ENCODE results near the gene CDC34.

CDC34 gene

DNA sequence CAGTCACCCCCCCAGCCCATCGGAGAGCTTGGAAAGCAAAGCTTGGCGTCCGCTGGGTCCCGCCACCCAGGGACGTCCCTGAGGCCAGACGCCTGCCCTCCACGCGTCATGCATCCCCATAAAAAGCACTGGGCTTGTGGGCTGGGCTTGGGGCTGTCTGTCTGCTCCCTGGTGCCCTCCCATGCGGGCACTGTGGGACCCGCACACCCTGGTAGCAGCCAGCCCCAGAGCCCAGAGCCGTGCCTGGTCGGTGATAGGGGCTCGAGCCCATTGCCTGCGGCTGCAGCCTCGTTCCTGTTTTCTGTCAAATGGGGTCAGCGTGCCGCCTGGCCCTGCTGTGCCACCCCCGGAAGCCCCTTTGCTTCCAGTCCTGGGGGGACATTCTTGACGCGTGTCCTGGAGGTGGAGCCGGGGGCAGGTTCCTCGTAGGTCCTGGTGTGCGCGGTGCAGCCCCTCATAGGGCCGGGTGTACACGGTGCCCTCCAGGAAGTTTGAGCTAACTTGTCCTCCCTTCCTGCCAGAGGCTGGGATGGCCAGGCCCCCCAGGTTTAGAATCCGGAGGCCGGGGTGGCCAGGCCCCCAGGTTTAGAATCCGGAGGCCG is 8.0 kb downstream of the CDC34 start:
- TF ChIP-seq, protein P1, sequence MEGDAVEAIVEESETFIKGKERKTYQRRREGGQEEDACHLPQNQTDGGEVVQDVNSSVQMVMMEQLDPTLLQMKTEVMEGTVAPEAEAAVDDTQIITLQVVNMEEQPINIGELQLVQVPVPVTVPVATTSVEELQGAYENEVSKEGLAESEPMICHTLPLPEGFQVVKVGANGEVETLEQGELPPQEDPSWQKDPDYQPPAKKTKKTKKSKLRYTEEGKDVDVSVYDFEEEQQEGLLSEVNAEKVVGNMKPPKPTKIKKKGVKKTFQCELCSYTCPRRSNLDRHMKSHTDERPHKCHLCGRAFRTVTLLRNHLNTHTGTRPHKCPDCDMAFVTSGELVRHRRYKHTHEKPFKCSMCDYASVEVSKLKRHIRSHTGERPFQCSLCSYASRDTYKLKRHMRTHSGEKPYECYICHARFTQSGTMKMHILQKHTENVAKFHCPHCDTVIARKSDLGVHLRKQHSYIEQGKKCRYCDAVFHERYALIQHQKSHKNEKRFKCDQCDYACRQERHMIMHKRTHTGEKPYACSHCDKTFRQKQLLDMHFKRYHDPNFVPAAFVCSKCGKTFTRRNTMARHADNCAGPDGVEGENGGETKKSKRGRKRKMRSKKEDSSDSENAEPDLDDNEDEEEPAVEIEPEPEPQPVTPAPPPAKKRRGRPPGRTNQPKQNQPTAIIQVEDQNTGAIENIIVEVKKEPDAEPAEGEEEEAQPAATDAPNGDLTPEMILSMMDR (IDR thresholded peaks at IDR 0.05; ENCODE audit: low read depth, low read length, missing control alignments) = no peak
- H3K4me3 ChIP-seq (ENCODE audit: low read depth, low read length) = no peak overlapping the region
- no peak for DNase-seq (ENCODE audit: low read depth)

DNA sequence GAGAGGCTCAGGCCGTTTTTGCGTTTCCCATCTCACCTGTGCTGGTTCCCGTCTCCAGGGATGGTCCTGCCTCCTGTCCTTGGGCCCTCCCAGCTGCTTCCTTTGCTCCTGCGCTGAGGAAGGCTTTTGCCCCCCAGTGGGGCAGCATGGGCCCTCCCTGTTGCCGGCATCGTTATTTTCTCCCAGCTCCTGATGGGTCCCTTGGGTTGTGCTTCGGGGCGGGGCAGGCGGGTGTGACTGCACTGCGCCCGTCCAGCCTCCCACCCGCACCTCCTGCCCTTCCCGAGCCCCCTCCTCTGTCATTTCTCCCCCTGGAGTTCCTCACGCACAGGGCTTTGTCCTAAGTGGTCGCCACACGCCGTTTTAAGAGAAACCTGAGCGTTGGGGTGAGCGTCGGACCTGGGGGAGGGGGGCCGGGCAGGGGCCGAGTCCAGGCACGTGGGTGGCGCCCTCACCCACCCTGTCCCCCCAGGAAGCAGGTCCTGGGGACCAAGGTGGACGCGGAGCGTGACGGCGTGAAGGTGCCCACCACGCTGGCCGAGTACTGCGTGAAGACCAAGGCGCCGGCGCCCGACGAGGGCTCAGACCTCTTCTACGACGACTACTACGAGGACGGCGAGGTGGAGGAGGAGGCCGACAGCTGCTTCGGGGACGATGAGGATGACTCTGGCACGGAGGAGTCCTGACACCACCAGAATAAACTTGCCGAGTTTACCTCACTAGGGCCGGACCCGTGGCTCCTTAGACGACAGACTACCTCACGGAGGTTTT is 9.5 kb downstream of the CDC34 start:
- DNase-seq (ENCODE audit: low read depth) = no peak
- TF ChIP-seq, protein P1 (IDR thresholded peaks at IDR 0.05; ENCODE audit: low read depth, low read length, missing control alignments) = no peak
- no peak overlapping the region for H3K4me3 ChIP-seq (ENCODE audit: low read depth, low read length)

DNA sequence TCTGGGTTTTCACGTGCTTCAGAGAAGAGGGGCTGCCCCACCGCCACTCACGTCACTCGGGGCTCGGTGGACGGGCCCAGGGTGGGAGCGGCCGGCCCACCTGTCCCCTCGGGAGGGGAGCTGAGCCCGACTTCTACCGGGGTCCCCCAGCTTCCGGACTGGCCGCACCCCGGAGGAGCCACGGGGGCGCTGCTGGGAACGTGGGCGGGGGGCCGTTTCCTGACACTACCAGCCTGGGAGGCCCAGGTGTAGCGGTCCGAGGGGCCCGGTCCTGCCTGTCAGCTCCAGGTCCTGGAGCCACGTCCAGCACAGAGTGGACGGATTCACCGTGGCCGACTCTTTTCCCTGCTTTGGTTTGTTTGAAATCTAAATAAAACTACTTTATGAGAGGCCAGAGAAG is 10.1 kb downstream of the CDC34 start:
- H3K4me3 ChIP-seq (ENCODE audit: low read depth, low read length) = no peak overlapping the region
- DNase-seq (ENCODE audit: low read depth) = no peak
- TF ChIP-seq, protein P1 (IDR thresholded peaks at IDR 0.05; ENCODE audit: low read depth, low read length, missing control alignments) = no peak

DNA sequence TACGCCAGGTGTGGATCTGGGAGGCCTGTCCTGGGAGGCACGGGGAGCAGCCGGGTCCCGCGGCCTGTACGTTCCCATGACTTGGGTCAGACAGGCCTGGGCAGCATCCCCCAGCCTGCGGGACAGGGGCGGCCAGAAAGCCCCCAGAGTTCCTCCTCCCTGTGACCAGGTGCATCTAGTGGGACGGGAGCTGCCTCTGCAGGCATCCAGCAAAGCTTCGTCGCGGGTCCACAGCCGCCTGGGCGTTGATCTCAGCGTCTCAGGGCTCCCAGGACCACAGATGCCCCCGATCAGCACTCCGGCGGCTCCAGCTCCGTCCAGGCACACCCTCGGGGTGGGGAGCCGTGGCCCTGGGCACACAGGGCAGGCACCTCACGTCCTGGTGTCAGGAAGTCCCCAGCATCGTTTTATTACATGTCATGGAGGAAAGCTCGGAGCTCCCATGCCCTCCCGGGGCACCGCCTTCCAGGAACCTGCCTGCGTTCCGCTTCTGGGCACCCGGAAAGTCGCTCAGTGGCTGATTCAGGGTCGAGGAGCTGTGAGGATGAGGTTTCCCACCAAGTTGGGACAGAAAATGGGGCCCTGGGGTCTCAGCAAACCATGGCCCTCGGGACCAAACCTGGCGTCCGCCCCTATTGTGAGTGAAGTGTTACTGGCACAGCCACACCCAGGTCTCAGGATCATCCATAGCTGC is 10.8 kb downstream of the CDC34 start:
- TF ChIP-seq, protein P1 (IDR thresholded peaks at IDR 0.05; ENCODE audit: low read depth, low read length, missing control alignments) = no peak

DNA sequence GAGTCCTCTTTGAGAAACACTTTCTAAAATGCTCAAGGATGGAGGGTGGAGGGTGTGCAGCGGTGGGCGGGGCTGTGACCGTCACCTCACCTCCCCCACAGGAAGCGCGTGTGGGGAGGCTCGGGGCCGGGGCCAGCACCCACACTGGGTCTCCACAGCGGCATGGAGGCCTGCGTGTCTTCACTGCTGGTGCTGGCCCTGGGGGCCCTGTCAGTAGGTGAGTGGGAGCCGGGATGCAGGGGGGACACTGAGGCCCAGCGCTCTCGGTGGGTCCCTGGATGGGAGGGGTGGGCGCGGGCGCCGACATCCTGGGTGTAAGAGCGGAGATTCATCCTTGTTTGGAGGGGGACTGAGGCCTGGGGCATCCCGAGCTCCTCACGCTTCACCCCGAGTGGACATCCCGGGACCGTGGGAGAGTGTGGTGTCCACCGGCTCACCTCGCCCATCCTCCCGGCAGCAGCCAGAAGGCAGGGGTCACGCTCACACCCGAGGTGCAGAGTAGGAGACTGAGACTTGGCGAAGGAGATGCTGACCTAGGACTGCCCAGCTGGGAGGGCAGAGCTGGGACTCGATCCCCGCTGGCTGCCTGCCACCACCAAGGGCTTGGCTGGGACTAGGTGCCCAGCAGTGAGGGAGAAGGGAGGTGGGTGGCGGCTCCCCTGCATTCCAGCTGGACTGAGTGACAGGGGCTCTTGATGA is 12.5 kb downstream of the CDC34 start, which contains the start of gene GZMM:
Gene GZMM (plus strand): TSS at position 144 of the 699 bp plus-strand sequence. CDS start 19 bp downstream, at position 163.
- TF ChIP-seq, protein P1 (IDR thresholded peaks at IDR 0.05; ENCODE audit: low read depth, low read length, missing control alignments) = no peak
- no peak within 1 kb of the TSS for H3K4me3 ChIP-seq (ENCODE audit: low read depth, low read length)
- DNase-seq (ENCODE audit: low read depth) = no peak

More for the DNA sequence above, 10.8 kb downstream of the CDC34 start:
- no peak for DNase-seq (ENCODE audit: low read depth)
- H3K4me3 ChIP-seq (ENCODE audit: low read depth, low read length) = no peak overlapping the region

DNA sequence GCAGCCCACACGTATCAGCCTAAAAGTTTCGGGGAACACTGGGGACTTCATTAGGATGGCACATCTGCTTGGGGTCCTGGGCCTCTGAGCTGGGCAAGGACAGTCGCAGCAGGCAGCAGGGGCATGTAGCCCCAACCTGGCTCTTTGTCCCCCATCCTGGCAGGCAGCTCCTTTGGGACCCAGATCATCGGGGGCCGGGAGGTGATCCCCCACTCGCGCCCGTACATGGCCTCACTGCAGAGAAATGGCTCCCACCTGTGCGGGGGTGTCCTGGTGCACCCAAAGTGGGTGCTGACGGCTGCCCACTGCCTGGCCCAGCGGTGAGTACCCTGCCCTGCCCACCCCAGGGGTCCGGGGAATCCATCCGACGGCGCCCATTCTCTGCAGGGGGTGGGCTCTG is 15.6 kb downstream of the CDC34 start:
- DNase-seq (ENCODE audit: low read depth) = no peak
- TF ChIP-seq, protein P1 (IDR thresholded peaks at IDR 0.05; ENCODE audit: low read depth, low read length, missing control alignments) = no peak
- no peak overlapping the region for H3K4me3 ChIP-seq (ENCODE audit: low read depth, low read length)

Measured in GM12864 (cell line).